ENCODE data around the gene UBE2R2.

GRCh38 chr9:33923998-33924701 lies 107.2 kb downstream of the UBE2R2 start:
- no peak for TF ChIP-seq REST (IDR thresholded peaks at IDR 0.05; ENCODE audit: insufficient read depth in 1 of 2, low read depth in 2 of 2, low read length in 2 of 2)
- TF ChIP-seq TAF1 (IDR thresholded peaks at IDR 0.05; ENCODE audit: borderline replicate concordance, insufficient read depth, low read length) = no peak
